GM12891 (cell line): ENCODE data around the gene UPK3BL1.
"Not testable (repeated sequence)": the region's sequence is repeated elsewhere in the genome, so short reads cannot be mapped to it uniquely, and the experiment has no call there.

Source experiments
- POLR2AphosphoS5 ChIP-seq: IDR thresholded peaks from 2 replicates; pipeline ENCODE4 v1.6.1; 2011; ENCODE audit warnings: low read depth, low read length, control low read depth
- POU2F2 ChIP-seq: IDR thresholded peaks from 2 replicates; pipeline ENCODE4 v1.6.1; 2011; ENCODE audit warnings: low read depth, mild to moderate bottlenecking, control low read depth, low read length, moderate library complexity

DNA sequence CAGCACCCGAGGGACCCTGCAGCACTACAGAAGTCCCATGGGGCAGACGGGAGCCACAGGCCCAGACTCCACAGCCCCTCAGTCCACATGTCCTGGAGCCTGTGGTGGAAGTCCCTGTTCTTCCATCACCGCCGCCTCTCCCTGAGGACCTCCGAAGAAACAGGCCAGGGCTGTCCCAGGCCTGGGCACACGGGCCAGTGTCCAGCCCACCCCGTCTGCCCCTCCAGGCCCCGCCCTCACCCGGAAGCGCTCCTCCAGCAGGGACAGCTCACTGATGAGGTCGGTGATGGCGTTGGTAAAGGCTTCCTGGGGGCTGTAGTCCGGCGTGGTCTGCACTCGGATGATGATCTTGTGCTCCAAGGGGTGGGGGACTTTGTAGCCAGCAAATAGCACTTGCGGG is 24.3 kb upstream of the UPK3BL1 start:
- TF ChIP-seq POU2F2, POLR2AphosphoS5: not testable (repeated sequence)
